Lower lobe of right lung (tissue), 2 donors: Measurements from ENCODE around the gene GDI1. TPM values are rescaled to one million over a fixed set of nuclear protein-coding genes. Genes with fewer than 3 reads are reported as not detected.

Source experiments
- ATAC-seq, 2 donors: fragments of 200-7000 bp; cut with Tn5 transposase; one replicate each; pipeline ENCODE4 v1.9.1; 2020 to 2022; ENCODE audit warnings: mild to moderate bottlenecking in 2 of 2, moderate library complexity in 2 of 2
- DNase-seq: peaks from one replicate; pipeline ENCODE4 v3.0.0-alpha.2; 2020
- H3K27ac ChIP-seq: fragments of 200-600 bp; one replicate; pipeline ENCODE4 v1.8.0; 2022
- H3K27me3 ChIP-seq: fragments of 200-600 bp; one replicate; pipeline ENCODE4 v1.8.0; 2022; ENCODE audit warnings: low read depth
- H3K36me3 ChIP-seq: fragments of 200-600 bp; one replicate; pipeline ENCODE4 v1.8.0; 2022; ENCODE audit warnings: mild to moderate bottlenecking
- H3K4me1 ChIP-seq: fragments of 200-600 bp; one replicate; pipeline ENCODE4 v1.8.0; 2022
- H3K4me3 ChIP-seq: fragments of 200-600 bp; one replicate; pipeline ENCODE4 v1.8.0; 2022; ENCODE audit warnings: mild to moderate bottlenecking
- H3K9me3 ChIP-seq: fragments of 200-600 bp; one replicate; pipeline ENCODE4 v1.8.0; 2022
- intact Hi-C: fragments of 100-400 bp; cut with DNase I; formaldehyde crosslinking; loops from one replicate; pipeline ENCODE4 v1.11.0; 2022
- total RNA-seq: library from RNA; stranded (reverse); fragmentation: NEBNext Ultra II Directional; extraction: Animal tissue kit (Norgen Biotek cat#: 25700); gene quantifications from one replicate; pipeline ENCODE4 v1.2.1, GENCODE V29; 2021
- TF ChIP-seq, protein P1 (sequence below): fragments of 200-600 bp; IDR thresholded peaks from one replicate; pipeline ENCODE4 v1.8.0; 2022; ENCODE audit warnings: antibody characterized with exemption, mild to moderate bottlenecking
- donor health status: DM: no; HTN: yes; CAD: no; lungs with severe emphysema.

GDI1 gene
- total RNA-seq, 1 donor from 2014 or later = 111 TPM

DNA sequence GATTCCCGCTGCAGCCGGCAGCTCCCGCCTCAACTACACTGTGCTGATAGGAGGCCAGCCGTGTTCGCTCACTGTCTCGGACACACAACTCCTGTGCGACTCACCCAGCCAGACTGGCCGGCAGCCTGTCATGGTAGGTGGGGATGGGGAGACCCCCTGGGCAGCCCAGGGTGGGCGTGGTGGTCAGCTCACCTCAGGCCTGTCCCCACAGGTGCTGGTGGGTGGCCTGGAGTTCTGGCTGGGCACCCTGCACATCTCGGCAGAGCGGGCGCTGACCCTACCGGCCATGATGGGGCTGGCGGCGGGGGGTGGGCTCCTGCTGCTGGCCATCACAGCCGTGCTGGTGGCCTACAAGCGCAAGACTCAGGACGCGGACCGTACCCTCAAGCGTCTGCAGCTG is 30.6 kb downstream of the GDI1 start:
- intact Hi-C loops = no loop called here
- Histone ChIP-seq H3K27ac (no peak overlapping the region), H3K36me3 (peaks cover 71% of the 10 kb centered on the region), H3K9me3 (no peaks in the 10 kb centered on the region), H3K4me1 (no peaks in the 10 kb centered on the region), H3K4me3 (no peak overlapping the region), H3K27me3 (no peaks in the 10 kb centered on the region)
- TF ChIP-seq, protein P1, sequence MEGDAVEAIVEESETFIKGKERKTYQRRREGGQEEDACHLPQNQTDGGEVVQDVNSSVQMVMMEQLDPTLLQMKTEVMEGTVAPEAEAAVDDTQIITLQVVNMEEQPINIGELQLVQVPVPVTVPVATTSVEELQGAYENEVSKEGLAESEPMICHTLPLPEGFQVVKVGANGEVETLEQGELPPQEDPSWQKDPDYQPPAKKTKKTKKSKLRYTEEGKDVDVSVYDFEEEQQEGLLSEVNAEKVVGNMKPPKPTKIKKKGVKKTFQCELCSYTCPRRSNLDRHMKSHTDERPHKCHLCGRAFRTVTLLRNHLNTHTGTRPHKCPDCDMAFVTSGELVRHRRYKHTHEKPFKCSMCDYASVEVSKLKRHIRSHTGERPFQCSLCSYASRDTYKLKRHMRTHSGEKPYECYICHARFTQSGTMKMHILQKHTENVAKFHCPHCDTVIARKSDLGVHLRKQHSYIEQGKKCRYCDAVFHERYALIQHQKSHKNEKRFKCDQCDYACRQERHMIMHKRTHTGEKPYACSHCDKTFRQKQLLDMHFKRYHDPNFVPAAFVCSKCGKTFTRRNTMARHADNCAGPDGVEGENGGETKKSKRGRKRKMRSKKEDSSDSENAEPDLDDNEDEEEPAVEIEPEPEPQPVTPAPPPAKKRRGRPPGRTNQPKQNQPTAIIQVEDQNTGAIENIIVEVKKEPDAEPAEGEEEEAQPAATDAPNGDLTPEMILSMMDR = no peak
- no peak for DNase-seq
- no peak for ATAC-seq

DNA sequence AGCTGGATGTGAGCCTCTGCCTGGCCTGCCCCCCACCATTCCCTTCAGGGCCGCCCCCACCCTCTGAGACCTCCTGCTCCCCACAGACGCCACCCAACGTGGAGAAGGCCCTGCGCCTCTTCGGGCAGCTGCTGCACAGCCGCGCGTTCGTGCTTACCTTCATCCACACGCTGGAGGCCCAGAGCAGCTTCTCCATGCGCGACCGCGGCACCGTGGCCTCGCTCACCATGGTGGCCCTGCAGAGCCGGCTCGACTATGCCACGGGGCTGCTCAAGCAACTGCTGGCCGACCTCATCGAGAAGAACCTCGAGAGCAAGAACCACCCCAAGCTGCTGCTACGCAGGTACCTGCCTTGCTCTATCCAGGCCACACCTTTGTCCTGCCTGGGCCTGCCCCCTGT is 31.3 kb downstream of the GDI1 start:
- no peak overlapping the region for H3K4me3 ChIP-seq
- DNase-seq (no peak), ATAC-seq (no peak)
- intact Hi-C loops = no loop called here
- TF ChIP-seq, protein P1 = no peak
- no peaks in the 10 kb centered on the region for H3K4me1 ChIP-seq
- H3K36me3 ChIP-seq = peaks cover 71% of the 10 kb centered on the region
- no peaks in the 10 kb centered on the region for H3K27me3 ChIP-seq
- no peaks in the 10 kb centered on the region for H3K9me3 ChIP-seq
- no peak overlapping the region for H3K27ac ChIP-seq

DNA sequence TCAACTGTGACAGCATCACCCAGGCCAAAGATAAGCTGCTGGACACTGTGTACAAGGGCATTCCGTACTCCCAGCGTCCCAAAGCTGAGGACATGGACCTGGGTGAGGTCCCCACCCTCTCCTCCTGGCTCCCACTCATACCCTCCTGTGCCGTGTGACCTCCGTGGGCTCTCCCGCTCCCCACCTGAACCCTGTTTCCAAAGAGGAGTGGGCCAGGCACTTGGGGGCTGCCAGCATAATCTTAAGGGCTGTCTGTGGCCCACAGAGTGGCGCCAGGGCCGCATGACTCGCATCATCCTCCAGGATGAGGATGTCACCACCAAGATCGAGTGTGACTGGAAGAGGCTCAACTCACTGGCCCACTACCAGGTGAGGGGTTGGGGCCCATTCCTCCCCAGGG is 32.2 kb downstream of the GDI1 start:
- Histone ChIP-seq H3K4me1 (no peaks in the 10 kb centered on the region), H3K36me3 (peaks cover 67% of the 10 kb centered on the region), H3K4me3 (no peak overlapping the region), H3K27ac (no peak overlapping the region), H3K9me3 (no peaks in the 10 kb centered on the region), H3K27me3 (no peaks in the 10 kb centered on the region)
- TF ChIP-seq, protein P1 = no peak
- intact Hi-C loops = no loop called here
- no peak for DNase-seq
- no peak for ATAC-seq

DNA sequence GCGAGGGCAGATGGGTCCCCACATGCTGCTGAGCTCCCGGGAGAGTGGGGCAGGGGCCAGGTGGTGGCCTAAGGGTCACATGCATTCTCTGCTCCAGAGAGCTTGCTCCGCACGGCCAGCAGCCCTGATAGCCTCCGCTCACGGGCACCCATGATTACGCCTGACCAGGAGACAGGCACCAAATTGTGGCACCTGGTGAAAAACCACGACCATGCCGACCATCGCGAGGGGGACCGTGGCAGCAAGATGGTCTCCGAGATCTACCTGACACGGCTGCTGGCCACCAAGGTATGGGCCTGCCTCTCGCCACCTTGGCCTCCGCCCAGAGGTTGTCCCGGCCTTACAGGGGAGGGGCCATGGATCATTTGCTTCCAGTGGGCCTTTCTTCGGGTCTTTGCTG is 32.9 kb downstream of the GDI1 start:
- no peaks in the 10 kb centered on the region for H3K9me3 ChIP-seq
- TF ChIP-seq, protein P1 = no peak
- intact Hi-C loops = no loop called here
- ATAC-seq (no peak), DNase-seq (no peak)
- peaks cover 60% of the 10 kb centered on the region for H3K36me3 ChIP-seq
- no peak overlapping the region for H3K27ac ChIP-seq
- no peaks in the 10 kb centered on the region for H3K4me1 ChIP-seq
- H3K27me3 ChIP-seq = no peaks in the 10 kb centered on the region
- H3K4me3 ChIP-seq = no peak overlapping the region

DNA sequence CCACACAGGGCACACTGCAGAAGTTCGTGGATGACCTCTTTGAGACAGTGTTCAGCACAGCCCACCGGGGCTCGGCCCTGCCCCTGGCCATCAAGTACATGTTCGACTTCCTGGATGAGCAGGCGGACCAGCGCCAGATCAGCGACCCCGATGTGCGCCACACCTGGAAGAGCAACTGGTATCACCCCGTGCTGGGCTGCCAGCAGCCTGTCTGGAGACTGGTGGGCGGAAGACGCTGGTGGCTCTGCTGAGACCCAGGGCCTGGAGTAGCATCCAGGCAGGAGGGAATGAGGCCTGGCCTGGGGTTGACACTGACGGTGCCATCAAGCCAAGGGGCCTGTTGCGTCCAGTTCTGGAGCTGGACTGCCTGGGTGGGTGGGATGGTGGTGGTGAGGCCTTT is 33.5 kb downstream of the GDI1 start:
- Histone ChIP-seq H3K9me3 (no peaks in the 10 kb centered on the region), H3K27me3 (no peaks in the 10 kb centered on the region), H3K4me3 (no peak overlapping the region), H3K27ac (no peak overlapping the region), H3K36me3 (peaks cover 58% of the 10 kb centered on the region), H3K4me1 (no peaks in the 10 kb centered on the region)
- TF ChIP-seq, protein P1 = no peak
- intact Hi-C loops = no loop called here
- DNase-seq (no peak), ATAC-seq (no peak)
